NCI-H2196 treated with DMSO at 0.1 percent for 48 hours (cell line): ENCODE measurements around the gene FKBP9.
"Not testable (repeated sequence)": the region's sequence is repeated elsewhere in the genome, so short reads cannot be mapped to it uniquely, and the experiment has no call there.

Experiments used
- DNase-seq: peaks from one replicate; lab custom pipeline; 2025; ENCODE audit not compliant: unreplicated experiment; lab: John Stamatoyannopoulos, UW

Gene FKBP9

DNA sequence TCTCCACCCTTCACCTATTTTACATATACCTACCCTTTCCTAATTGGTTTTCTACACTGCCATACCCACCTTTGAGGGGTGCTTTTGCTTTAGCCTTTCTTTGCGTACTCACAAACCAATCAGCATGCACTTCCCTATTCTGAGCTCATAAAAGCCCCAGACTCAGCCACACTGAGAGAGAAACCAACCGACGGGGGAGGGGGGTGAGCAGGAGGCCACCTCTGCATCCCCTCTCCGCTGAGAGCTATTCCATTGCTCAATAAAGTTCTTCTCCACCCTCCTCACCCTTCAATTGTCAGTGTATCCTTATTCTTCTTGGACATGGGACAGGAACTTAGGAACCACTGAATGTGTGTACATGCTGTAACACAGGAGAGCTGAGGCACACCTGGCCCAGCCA lies 9.0 kb upstream of the FKBP9 start:
- no peak for DNase-seq

DNA sequence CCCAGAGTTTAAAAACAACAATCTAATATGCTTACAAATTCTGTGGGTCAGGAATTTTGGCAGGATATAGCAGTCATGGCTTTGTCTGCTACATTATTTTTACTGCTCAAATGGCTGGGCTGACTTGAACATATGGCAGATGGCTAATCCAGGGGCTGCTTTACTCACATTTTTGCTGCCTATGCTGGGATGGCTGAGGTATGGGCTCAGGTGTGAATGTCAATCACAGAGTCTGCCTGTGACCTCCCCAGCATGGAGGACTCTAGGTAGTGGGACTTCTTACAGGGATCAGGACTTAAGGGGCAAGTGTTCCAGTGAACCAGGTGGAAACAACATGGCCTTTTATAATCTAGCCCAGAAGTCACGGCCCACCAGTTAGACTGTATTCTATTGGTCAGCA lies 4.4 kb upstream of the FKBP9 start:
- no peak for DNase-seq

DNA sequence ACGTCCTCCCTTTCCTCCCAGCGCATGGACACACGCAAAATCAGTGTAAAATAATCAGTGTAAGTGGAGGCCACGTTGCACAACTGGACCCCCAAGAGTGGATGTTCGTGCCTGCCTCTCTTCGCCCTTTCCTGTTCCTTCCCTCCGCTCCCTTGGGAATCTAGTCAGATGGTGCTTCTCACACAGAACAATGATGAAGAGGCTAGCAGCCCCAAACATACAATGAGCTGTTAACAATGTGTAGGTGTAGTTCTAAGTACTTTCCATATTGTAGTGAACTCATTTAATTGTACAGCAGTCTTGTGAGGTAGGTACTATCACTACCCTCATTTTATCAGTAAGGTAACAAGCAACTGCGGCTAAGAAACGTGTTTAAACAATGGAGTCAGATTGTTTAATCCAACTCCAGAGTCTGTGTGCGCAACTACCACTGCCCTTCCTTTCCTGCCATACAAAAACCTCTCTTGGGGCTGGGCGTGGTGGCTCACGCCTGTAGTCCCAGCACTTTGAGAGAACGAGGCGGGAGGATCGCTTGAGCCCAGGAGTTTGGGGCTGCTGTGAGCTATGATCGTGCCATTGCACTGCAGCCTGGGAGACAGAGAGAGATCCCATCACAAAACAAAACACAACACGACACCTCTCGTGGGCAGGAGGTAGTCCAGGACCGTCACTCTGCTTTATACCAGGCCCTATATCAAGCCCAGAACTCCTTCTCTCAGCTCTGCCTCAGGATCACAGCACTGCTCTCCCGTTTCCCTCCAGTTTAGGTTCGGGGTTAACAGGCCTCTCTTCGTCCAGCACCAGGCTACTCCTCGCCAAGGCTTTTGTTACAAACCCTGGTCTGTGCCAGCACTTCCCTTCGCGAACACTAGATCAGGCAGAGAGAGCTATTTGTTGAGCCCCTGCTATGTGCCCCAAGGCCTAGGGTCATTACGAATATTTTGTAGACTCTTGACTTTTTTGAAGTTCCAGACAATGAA lies 1.1 kb downstream of the FKBP9 start:
- no peak for DNase-seq

DNA sequence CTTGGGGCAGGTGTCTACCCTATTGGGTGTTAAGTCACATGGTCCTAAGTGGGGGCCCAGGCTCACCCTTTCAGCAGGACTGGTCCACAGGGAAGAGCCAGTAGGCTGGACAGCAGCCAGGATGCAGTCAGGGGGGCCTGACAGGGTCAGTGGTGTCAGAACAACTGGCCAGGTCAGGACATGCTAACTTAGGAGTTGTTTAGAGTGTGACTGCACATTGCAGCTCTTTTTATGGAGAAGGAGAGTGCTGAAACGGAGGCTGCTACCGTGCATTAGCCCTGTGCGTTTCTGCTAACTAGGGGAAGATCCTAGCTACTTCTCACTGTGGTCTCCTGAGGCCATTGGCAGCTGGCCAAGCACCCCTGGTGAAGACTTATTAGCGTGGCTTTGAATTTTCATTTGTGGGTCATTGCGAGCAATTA lies 6.7 kb downstream of the FKBP9 start:
- not testable (repeated sequence) for DNase-seq

DNA sequence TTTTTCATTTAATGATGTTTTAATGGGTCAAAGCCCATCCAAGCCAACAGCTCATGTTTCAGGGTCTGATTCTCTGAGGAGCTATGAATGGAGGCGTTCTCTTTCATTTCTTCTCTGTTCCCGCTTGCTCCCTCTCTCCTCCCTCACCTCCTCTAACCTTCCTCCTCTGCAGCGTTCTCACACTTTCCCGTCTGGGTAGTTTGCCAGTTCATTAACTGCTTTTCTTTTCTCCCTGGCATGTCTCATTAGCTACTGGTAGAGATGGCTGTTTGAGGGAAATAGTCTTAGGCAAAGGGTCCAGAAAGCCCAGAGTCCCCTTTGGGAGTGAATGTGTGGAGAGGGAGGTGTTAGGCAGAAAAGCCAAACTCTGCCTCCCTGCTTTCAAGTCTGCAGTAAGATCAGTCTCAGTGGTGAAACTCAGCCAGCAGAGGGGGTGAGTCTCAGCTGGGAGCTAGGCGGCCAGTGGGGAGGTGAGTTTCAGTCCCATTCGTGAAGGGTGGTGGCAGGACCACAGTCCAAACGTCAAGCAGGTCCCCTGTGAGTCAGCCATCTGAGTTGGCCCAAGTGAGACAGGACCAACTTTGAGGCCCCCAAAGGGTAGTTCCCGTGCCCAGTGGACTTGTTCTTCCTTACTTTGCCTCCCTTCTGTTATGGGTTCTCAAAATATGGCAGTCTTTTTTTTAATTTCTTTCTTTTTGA lies 7.4 kb downstream of the FKBP9 start:
- DNase-seq = not testable (repeated sequence)

DNA sequence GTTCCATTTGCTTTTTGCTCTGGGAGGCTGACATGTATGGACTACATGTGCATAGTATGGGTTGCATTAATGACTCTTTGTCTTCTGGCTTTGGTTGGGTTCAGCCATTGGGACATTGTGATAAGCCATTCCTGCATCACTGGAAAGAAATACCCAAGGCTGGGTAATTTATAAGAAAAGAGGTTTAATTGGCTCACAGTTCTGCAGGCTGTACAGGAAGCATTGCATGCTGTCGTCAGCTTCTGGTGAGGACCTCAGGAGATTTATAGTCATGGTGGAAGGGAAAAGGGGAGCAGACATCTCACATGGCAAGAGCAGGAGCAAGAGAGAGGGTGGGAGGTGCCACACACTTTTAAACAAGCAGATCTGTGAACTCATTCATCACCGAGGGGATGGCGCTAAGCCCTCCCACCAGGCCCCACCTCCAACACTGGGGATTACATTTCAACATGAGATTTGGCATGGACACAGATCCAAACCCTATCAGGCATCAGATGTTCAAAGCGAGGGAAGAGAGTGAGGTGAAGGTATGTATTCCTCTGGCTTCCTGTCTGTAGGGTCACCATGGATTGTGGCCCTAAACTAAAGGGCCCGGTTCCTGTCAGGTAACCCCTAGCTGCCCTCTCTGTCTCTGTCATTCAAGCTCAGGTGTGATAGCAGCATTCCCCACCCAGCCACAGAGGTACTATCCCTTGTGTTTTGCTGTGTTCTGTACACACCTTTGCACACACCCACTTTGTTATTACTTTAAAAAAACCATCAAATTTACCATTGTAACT lies 9.4 kb downstream of the FKBP9 start:
- not testable (repeated sequence) for DNase-seq

DNA sequence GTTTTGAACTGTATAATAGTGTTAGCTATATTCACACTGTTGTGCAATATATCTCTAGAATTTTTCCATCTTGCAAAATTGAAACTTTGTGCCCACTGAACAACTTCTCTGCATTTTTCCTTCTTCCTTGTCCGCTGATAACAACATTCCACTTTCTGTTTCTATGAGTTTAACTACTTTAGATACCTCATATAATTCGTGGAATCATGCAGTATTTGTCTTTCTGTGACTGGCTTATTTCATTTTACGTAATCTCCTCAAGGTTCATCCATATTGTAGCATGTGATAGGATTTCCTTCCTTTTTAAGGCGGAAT lies 10.0 kb downstream of the FKBP9 start:
- not testable (repeated sequence) for DNase-seq

DNA sequence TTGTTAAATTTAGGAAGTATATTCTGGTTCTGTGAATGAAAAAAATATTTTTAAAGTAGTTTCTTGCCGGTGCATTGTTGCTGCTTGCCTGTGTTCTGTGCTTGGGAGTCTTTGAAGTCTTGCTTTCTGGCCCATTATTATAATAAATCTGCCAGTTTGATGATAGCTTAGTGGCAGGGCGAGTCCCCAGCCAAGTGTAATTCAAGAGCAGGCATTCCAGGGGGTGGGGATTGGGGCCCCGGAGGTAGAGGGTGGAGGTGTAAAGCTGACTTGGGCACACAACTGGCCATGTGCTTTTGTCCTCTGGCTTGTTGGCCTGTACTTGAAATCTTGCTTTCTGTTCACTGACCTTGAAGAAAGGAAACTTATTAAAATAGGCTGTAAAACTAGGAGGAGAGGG lies 14.7 kb downstream of the FKBP9 start:
- not testable (repeated sequence) for DNase-seq

DNA sequence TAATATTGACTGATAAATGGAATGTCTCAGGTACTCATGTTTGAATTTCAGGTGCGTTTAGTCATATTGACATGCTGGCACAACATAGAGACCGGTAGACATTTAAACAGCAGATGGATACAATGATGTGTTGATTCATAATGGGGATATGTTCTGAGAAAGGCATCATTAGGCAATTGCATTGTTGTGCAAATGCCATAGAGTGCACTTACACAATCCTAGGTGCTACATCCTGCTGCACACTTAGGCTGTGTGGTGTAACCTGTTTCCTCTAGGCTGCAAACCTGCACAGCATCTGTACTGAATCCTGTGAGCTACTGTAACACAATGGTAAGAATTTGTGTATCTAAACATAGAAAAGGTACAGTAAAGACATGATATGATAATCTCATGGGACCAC lies 19.9 kb downstream of the FKBP9 start:
- not testable (repeated sequence) for DNase-seq

DNA sequence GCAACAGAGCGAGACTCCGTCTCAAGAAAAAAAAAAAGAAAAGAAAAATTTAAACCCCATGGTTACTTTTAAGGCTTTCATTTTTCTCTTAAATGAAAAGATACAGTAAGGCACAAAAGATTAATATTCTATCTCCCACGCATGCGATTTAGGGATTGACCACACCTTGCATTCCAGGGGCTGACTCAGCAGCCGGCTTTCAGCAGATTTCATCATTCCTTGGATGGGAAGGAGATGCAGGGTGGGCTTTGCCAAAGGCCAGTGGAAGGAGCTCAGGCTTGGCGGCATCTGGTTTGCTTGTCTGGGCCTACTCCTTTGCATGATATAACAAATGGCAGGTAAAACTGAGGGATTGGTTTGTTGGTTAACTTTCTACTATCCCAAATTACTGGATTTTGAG lies 22.0 kb downstream of the FKBP9 start:
- DNase-seq = not testable (repeated sequence)

DNA sequence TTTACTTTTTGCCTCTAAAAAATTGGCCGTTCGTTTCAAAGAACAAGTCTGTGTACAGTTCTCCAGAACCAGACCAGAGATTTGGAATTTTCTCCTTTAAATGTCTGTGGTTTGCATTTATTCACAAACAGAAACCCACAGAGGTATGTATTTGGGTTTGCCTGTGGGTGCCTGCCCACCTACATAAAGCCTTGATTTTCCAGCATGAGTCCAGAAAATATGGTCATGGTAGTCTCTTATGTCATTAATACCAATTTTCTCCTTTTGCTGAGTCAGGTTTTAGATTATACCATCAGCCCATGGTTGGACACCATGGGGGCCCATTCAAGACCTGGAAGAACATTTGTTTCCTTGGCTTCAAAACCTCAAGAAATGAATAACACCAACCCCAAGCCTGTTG lies 22.7 kb downstream of the FKBP9 start:
- not testable (repeated sequence) for DNase-seq

DNA sequence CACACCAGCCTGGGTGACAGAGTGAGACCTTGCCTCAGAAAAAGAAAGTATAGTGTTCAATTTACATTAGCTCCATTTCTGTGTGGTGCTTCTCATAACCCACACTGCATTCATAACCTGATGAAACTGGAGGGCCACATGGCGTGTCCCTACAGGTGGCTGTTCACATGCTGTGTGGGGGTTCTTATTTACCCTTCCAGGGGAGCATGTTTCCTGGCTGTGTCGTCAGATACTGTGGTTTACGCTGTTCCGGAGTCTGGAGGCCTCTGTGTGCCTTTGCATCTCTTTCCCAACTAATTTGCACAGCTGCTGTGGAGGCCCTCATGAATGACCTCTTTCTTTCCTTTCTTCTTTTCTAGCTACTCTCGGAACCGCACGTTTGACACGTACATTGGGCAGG lies 30.9 kb downstream of the FKBP9 start:
- not testable (repeated sequence) for DNase-seq

DNA sequence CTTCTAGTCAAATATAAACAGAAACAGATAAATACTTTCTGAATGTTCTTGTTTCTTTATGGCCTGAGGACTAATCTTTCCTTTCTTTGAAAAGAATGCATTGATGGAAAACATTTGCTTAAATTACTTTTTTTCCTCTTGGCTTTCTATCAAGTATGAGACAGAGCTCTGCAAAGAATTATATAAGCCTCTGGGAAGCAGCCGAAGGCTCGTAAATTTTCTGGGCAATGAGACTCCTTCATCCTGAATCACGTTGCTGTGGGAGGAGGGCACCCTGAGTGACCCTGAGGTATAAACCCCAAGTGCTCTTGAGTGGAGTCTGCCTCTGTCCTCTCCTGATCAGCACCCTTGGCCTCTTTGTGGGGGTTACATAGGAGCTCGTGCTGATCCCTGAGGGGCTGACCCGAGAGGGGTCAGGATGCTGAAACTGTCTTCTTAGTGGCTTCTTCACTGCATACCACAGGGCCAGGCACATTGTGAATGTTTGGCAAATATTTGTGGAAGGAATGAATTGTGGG lies 33.9 kb downstream of the FKBP9 start:
- DNase-seq = not testable (repeated sequence)

DNA sequence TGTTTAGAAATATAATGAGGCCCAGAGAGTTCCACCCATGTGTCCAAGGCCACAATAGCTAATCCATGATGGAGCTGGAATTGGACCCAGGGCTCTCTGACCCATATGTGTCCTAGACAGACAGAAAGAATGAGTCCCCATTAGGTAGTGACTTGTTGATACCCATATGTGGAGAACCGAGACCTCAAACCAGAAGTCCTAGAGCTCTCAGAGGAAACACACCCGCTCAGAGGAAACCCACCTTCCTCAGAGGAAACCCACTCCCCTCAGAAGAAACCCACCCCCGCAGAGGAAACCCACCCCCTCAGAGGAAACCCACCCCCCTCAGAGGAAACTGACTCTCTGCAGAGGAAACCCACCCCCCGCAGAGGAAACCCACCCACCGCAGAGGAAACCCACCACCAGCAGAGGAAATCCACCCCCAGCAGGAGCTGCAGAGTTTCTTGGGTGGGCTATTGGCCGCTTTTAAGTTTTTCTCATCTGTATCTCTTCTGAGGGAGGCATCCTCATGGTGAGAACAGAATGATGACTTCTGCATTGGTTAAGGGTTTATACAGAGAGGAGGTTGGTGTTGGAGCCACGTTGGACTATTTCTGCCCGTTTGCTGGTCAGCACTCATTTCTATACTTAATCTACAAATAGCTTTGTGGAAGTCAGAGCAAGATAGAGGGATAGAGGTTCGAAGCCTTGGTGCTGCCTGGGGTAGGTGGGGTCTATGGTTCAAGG lies 34.9 kb downstream of the FKBP9 start:
- DNase-seq = not testable (repeated sequence)

DNA sequence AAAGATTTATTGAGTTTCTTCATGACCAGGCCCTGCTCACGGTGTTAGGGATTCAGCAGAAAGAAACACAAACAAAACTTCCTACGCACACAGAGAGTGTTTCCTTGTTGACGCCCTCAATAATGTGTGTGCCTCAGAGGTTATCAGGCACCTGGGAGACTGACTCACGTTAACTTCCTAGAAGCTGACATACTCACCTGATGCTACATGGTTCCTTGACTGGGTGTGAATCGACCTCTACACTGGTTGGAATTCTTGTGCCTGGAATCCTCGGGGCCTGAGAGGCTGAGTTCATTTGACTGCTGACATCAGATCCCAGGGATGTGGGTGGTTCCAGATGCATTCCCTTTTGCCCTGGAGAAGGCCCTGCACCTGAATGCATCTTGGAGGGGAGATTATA lies 35.5 kb downstream of the FKBP9 start:
- DNase-seq = not testable (repeated sequence)

DNA sequence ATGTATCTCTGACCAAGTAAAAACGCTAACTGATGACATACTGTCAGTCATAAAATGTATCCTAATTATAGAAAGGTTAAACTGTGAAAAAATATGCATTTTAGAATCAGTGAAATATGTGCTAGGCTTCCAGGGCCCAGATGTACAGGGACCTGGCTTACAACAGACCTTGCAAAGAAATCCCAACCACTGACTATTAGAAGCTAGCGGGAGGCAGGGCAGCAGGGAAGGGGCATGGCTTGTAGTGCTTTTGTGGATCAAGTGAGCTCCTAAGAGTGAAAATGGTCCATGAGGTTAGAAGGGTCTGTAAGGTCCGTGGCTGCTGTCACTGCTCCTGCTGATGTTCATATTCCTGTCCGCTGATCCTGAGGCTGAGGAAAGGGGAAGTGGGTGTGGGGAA lies 40.7 kb downstream of the FKBP9 start:
- DNase-seq = not testable (repeated sequence)

DNA sequence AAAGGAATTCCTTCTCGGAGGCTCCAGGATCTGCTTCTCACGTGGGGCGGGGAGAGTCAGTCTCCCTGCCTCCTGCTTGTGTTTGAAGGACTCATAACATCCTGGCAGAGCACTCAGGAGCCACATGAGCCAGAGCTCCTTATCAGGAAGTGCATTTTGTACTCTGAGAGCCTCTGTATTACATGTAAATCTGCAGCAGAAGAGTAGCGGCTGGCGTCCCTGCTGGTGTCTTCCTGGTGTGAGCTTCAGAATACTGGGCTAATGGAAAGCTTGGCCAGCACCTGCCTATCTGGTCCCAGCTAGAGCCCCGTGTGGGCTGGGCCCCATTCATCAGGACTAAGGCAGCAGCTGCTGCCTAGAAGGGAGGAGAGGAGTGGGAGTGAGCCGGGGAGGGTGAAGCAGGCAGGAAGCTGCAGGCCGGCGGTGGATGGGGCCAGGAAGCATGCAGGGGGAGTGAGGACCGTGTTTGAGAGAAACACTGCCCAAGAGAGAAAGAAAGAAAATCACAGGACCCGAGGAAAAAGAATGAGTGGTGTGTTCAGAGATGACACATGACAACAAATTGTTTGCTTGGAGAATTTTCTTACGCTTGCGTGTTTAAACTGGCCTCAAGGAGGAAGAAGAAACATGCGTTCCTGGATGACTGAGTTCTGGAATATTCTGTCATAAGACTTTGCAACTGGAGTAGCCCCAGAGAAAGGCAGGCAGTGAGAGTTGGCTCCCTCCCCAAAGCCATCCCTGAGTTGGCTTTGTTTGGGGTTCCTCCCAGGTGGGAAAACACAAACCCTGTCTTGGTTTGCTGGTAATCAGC lies 41.3 kb downstream of the FKBP9 start:
- DNase-seq = peak; percentile 32

DNA sequence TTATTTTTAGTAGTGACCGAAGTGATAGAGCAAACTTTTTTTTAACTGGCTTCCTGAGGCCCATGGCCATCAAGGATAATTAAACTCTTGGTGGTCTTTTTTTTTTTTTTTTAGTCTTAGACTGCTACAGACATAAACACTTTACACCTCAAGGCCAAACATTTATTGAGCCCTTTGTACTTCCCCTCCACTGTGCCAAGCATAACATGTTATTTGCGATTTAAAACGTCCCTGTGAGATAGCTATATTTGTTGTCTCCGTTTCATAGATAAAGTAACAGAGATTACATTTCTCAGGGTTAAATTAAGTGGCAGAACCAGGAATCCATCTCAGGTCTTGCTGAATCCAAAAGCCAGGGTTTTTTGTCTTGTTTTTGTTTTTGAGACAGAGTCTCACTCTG lies 42.1 kb downstream of the FKBP9 start:
- not testable (repeated sequence) for DNase-seq

DNA sequence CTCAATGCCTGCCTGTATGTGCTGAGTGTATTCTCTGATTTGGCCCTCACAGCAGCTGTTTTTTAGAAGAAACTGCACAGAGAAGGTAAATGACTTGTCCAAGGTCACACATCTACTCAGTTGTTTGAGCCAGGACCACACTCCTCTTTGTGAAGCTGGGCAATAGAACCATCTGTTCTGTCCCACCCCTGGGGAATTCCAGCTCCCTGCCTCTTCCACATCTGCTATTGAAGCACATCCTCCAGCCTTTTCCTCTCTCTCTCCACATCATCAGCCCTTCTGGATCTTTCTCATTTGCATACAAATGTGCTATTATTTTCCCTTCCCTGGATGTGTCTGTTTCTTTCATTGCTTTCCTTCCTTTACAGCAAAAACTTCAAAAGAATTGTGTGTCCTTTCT lies 45.9 kb downstream of the FKBP9 start:
- not testable (repeated sequence) for DNase-seq
